ENCODE results near the gene TCTN2. TPM values are rescaled to one million over a fixed set of nuclear protein-coding genes. Genes with fewer than 3 reads are reported as not detected.

The TCTN2 gene
- total and polyA plus RNA-seq, 2 experiments from 2014 or later: 2.7 to 6.0 TPM

GRCh38 chr12:123713823-123714585 lies 43.1 kb downstream of the TCTN2 start:
- no peaks in the 10 kb centered on the region for H3F3A ChIP-seq (replicated peaks; ENCODE audit: low read depth)
- no peak for ATAC-seq
- peak overlapping the region; percentile 98 for H3K4me3 ChIP-seq

More at GRCh38 chr12:123713823-123714585, 43.1 kb downstream of the TCTN2 start:
- Mint-ChIP-seq H3K4me1 (peaks cover 15% of the 10 kb centered on the region), H3K9me3 (no peaks in the 10 kb centered on the region; the same call in 2 of the 3 replicates), H3K27me3 (ENCODE audit: insufficient read depth, low read depth, poor library complexity) (peaks cover 19% of the 10 kb centered on the region), H3K36me3 (ENCODE audit: low read depth) (peaks cover 6% of the 10 kb centered on the region; the same call in 2 of the 3 replicates), H3K27ac (no peak overlapping the region), H3K4me3 (peak overlapping the region; percentile 93)
- Histone ChIP-seq H3K79me2 (replicated peaks; ENCODE audit: insufficient read depth) (peaks cover 66% of the 10 kb centered on the region), H3K36me3 (ENCODE audit: insufficient read depth) (peaks cover 3% of the 10 kb centered on the region; the same call in 1 of the 2 replicates), H4K20me1 (replicated peaks; ENCODE audit: insufficient read depth) (peaks cover 24% of the 10 kb centered on the region), H2AFZ (no peak overlapping the region), H3K4me2 (peak overlapping the region; percentile 97), H3K9me2 (ENCODE audit: insufficient read depth) (no peaks in the 10 kb centered on the region), H3K27ac (ENCODE audit: low read depth) (no peak overlapping the region), H3K4me1 (ENCODE audit: insufficient read depth) (peaks cover 15% of the 10 kb centered on the region), H3K27me3 (ENCODE audit: insufficient read depth) (no peaks in the 10 kb centered on the region)
- TF ChIP-seq CREB1 (CRISPR knock-in tag; IDR thresholded peaks at IDR 0.05; ENCODE audit: low read depth) (no peak), JUNB (IDR thresholded peaks at IDR 0.05; ENCODE audit: unreplicated experiment) (no peak), CTCF (conservative IDR thresholded peaks at IDR 0.05; ENCODE audit: low read depth in 2 of 2) (no peak), ZNF462 (CRISPR knock-in tag; IDR thresholded peaks at IDR 0.05) (no peak), ZNF331 (CRISPR knock-in tag; IDR thresholded peaks at IDR 0.05; ENCODE audit: low read depth) (no peak), NANOG (IDR thresholded peaks at IDR 0.05; ENCODE audit: borderline replicate concordance) (no peak), ZNF114 (CRISPR knock-in tag; IDR thresholded peaks at IDR 0.05) (no peak), POLR2AphosphoS5 (IDR thresholded peaks at IDR 0.05; ENCODE audit: low read depth) (no peak), STAT1 (IDR thresholded peaks at IDR 0.05; ENCODE audit: unreplicated experiment) (no peak), EZH2 (IDR thresholded peaks at IDR 0.05; ENCODE audit: low read depth, unreplicated experiment) (no peak), EZH2phosphoT487 (IDR thresholded peaks at IDR 0.05; ENCODE audit: unreplicated experiment) (no peak), REST (IDR thresholded peaks at IDR 0.05; ENCODE audit: unreplicated experiment) (no peak)
- DNase-seq (ENCODE audit: low spot score): no peak

Data from GM23338 (cell line).